ENCODE results near the gene WWC1.
"Not testable (repeated sequence)": the region's sequence is repeated elsewhere in the genome, so short reads cannot be mapped to it uniquely, and the experiment has no call there.

Gene WWC1

DNA sequence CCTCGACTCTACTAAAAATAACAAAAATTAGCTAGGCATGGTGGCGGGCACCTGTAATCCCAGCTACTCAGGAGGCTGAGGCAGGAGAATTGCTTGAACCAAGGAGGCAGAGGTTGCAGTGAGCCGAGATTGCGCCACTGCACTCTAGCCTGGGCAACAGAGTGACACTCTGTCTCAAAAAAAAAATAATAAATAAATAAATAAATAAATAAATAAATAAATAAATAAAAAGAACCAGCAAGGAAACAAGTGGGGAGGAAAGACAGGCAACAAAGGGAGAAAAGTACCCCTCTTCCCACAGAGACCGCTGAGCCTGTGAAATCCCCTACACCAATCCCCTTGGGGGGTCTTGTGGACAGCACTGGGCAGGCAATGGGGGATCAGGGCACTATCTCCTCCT is 4.6 kb upstream of the WWC1 start:
- not testable (repeated sequence) for DNase-seq

DNA sequence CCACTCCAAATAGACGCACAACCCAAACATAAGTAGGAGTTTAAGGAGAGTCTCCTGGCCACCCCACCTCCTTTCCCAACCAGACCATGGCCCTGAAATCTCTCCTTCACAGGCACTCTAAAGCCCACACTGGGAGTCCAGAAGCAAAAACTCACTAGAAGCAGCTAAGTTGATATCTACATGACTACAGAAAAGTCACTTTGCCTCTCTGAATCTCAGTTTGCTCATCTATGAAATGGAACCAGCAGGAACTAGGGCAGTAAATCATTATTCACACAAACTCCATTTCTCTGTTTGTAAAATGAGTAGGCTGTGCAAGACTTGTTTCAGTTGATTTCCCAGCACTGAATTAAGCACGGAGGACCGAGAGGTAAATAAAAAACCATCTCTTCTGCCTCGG is 4.1 kb upstream of the WWC1 start:
- DNase-seq: no peak

DNA sequence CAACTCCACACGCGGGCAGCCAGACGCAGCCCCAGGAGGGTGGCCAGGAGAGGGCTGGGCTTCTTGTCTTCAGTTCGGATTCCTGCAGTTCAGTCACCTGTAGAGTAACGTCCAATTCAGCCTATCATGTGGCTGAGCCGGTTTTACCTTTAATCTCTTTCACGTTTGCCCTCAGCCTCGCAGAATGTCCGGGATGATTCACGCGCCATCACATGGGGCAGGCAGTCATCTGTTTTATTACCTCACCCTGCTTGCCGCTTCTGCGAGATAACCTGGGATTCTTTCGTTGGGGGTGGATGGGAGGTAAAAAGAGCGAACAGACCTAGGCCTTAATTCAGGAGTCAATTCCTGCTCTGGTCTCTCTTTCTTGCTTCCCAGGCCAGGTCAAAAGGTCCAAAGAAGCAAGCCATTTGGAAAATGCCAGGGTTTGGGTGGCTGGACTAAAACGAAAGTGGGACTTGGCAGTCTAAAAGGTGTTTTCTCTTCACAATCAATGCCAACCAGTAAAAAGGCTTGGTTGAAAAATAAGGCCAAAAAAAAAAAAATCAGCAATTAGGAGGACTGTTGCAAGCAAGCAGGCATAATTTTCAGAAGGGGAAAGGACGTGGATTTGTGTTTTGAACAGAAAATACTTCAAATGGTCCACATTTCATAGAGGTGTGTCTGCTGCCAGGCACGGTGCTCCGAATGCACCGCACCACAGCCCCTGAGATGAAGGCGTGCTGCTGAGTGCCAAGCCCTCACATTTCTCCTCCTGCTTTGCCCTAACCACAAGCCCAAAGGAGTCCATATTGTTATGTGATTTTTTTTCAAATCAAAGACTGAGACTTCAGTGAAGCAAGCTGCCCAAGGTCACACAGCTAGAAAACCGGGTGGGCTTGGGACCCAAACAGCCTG is 2.8 kb upstream of the WWC1 start:
- no peak for DNase-seq

DNA sequence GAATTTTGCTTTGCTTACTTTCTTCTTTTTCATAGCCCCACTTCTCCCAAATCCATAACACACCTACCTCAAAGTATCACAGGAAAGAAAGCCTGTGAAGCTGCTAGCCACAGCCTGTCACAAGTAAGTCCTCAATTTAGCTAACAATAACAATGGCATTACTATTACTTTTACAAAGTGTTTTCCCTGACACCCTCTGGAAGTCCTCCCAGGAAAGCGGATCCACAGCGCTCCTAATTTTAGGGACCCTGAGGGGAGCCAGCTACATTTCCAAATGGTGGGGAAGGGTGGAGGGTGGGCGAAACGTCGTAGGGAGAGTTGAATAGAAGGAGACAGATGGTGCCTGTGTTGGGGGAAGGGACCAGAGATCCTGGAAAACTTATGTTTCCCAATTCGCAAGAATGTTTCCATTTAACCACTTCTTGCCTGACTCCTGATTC is 523 bp upstream of the WWC1 start:
- no peak for DNase-seq

DNA sequence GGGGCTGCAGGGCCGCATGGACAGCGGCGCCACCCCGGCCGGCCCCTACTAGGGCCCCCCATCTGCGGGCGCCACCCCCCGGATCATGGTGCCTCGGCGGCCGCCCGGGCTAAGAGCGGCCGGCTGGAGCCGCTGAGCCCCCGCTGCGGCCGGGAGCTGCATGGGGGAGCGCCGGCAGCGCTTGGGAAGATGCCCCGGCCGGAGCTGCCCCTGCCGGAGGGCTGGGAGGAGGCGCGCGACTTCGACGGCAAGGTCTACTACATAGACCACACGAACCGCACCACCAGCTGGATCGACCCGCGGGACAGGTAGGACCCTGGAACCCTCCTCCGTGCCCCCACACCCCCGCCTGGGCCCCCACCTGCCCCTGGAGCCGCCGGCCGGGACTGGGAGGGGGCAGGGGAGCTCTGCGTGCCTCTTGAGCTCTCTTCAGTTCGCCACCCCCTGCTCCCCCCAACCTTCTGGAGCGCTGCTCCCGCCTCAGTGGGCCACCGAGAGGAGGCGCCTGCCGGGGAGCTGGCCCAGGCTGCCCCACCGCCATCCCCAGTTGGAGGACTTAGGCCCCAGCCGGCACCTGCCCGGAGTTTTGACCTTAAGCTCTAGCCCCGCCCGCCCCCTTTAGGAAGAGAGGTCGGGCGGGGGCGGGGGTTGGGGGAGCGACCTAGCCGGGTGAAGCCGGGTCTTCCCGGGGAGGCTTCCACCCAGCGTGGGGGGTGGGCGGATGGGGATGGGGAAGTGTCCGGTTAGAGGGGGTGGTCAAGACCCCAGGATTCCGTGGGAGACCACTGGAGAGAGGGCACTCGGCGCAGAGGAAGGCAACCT is 730 bp downstream of the WWC1 start:
- DNase-seq: no peak

DNA sequence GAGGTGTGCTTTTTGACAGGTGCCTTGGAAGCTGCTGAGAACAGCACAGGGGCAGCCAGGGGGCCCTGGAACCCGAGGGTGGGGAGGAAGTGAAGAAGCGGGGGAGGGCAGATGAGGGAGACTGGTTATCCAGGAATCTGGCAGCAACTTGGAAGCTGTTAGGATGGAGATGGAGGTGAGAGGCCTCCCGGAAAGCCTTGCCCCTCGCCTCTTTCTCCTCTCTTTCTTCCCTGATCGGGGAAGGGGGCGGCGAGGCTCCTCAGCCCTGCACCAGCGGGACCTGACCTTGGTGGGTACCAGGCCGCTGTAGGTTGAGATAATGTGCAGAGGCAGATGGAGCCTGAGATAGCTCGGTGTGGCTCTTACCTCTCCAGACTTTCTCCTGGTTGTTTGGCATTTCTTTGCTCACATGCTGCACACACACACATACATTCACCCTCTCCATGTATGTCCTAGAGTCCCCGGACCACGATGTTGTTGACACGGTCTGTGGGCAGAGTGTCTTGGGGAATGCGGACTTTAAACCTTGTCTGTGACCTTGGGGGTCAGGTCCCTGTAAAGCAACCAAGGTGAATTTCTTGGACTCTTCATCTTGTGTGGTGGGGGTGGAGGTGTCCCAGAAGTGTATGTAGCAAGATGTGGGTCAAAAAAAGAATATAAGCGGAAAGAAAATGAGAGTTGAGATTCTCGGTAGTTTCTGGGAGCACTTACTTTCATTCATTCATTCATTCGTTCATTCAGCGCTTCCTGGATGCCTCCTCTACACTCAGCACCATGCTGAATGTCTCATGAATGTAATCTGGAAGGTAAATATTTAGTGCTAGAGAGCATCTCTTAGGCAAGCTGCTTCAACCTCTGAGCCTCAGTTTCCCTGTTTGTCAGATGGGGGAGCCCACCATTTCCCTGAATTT is 1.6 kb downstream of the WWC1 start:
- DNase-seq: no peak

DNA sequence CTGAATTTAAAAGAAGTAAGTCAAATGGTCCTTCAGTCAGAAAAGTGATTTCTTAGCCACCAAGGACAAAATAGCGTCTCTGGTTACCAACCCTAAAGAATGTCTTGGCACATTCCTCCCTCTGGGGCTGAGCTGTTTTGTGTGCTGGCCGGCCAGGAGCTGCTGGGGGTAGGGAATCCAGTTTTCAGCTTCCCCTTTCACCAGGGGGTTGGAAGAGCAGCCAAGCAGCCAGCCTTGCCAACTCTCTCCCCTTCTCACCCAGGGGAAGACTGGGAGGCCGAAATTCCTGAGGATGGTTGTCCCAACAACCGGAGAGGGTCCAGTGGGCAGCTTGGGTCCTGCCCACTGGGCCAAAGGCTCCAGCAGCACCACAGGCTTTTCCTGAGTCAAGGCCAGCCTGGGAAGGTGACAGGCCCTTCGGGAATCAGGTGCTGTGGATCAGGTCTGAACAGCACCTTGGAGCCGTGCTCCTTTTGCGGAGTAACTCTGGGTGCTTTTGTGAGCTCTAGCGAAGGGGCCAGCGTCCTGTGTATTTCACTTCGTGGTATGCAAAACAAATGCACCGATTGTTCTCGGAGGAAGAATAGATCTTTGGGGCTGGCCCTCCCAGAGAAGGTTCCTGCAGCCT is 4.2 kb downstream of the WWC1 start:
- no peak for DNase-seq

DNA sequence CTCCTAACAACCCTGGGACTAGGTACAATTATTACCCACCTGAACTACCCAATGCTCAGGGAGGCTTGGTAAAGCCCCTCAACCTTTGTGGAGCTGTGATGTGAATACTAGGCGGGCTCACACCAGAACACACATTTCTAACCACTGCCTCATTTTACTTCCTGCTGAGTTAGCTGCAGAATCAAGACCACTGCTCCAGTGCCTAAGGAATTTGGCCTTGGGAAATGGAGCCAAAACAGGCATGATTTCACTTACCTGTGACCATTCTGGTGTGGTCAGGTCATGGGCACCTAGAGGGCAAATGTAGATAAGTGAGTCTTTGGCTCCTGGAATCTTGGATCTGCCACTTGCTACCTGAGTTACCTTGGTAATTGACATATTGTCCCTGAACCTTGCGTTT is 5.2 kb downstream of the WWC1 start:
- no peak for DNase-seq

DNA sequence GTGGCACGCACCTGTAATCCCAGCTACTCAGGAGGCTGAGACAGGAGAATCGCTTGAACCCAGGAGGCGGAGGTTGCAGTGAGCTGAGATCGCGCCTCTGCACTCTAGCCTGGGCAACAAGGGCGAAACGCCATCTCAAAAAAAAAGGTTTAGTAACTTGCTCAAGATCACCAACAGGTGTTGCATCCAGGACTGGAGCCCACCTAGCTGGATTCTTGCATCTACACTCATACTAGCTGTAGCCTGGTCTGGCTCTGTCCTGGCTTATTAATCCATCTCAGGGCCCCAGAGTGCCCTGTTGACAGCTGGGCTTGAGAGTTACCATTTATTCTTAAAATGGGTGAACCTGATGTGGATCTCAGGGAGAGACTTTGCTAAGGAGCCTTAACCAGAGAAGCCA is 7.5 kb downstream of the WWC1 start:
- no peak for DNase-seq

DNA sequence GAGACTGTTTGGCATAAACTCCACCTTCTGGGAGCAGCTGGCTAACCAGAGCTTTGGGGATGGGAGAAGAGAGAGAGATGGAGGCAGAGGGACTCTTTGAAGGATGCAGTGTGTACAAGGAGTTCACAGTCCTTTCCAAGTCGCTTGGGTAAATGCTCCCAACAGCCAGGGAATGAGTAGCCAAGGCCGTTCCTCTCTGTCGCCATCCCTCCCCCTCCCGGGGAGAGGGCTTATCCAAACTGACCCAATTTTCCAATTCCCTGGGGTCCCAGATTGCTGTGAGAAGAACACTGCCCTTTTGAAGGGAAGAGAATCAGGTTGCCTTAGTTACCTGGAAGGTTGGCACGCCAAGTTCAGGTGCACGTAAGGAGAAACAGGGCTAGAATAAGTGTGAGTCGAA is 7.9 kb downstream of the WWC1 start:
- DNase-seq: no peak

DNA sequence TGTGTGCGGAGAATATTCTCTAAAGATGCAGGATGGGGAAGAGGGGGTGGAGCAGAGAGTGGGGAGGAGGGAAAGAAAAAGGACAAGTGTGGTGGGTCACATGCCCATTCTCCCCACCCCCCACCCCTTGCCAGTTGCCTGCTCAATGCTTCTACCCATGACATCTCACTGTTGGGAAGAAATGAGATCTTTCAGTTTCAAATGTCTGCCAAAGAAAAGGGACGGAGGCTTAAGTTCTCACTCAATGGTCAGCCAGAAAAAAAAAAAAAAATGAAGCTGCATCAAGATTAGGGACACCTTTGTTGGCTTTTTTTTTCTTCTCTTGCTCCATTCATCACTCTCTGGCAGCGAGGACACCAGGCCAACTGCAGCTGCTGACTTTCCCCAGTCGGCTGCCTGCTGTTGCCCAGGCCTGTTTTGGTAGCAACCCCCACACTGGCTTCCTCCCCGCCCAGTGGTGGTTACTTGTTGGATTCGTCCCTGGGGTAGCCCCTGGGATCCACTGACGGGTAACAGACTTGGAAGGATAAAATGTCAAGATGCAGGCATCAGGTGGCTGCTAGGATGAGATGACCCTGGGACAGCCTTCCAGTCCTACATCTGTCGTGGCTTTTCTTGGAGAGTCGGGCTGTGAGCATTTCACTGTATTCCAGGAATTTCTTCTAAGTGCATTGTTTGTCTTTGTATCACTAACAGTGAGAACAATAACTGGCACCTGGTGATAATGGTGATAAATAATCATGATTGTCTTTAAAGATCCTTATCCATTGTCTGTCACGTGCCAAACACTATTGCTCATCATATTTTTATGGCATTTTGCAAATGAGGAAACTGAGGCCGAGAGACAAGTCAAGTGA is 9.1 kb downstream of the WWC1 start:
- DNase-seq: no peak

DNA sequence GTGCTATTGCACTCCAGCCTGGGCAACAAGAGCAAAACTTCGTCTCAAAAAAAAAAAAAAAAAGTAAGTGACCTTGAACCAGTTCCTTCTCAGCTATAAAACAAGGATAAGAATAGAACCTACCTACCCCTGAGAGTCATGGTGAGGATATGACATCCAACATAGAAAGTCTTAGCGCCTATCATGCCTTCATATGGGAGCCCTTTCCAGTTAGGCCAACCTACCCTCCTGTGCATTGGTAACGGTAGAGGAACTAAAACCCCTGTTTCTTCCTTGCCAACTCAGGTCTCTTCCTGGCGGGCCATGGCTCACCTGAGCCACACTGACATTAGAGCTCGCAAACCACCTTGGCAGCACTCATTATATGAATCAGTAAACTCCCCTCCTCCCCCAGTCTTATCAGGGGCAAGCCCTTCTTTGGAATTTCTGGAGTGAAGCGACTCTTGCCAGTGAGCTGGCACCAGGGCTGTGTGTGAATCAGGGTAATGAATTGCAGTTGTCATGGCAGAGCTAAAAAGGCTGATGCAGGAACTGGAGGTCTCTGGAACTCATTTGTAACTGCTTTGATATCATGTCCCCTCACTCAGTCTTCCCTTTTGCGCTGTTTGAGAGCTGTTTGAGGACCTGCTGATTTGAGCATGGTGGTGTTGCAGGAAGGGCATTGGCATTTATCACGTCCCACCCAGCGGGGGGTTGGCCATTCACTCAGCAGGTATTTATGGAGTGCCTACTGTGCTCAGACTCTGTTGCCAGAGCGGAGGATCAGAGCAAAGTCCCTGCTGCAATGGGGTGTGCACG is 10.3 kb downstream of the WWC1 start:
- no peak for DNase-seq

DNA sequence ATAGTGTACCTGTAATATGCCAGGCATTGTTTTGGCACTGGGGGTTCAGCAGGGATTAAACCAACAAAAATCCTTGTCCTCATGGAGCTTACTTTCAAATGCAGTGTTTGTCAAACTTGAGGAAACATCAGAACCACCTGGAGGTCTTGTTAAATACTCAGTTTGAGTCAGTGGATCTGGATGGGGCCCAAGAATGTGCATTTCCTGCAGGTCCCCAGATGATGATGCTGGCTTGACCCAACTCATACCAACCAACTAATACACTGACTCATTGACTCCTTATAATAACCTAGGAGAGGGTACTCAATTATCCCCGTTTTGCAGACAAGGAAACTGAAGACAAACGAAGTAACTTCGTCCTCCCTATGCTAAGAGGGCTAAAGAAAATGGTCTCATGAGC is 11.3 kb downstream of the WWC1 start:
- DNase-seq: no peak

DNA sequence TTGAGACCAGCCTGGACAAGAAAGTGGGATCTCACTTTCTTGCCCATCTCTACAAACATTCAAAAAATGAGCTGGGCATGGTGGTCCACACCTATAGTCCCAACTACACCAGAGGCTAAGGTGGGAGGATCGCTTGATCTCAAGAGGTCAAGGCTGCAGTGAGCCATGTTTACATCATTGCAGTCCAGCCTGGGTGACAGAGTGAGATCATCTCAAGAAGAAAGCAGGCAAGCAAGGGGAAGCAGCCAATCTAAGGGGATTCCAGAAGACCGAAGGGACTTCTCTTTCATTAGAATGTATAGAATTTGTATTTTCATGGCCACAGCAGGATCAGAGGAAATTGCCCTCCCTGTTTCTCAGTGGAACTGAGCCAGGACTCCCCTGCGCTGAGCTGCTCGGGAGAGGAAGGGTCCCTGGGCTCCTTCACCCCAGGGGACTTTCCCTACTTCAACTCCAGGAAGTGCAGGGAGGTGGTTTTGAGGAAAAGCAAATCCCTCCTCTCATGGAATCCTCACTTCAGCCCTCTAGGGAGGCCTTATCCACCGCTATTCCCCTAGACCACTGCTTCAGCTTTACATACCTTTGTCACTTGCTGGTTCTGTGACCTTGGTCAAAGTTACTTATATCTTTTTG is 12.1 kb downstream of the WWC1 start:
- no peak for DNase-seq

DNA sequence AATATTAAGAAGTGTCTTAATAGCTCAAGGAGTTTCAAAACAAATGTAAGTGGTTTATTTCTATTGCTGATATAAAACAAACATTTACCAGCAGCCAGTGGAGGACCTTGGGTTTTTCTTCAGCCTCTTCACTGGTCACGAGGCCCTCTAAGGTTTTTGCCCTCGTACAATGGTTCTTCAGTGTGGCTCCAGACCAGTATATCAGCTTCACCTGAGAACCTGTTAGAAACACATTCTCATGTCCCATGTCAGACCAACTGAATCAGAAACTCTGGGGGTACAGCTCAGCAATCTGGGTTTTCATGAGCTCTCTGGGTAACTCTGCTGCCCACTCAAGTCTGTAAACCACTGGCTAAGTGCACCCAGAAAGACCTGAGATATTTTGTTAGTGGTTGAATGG is 12.9 kb downstream of the WWC1 start:
- no peak for DNase-seq

DNA sequence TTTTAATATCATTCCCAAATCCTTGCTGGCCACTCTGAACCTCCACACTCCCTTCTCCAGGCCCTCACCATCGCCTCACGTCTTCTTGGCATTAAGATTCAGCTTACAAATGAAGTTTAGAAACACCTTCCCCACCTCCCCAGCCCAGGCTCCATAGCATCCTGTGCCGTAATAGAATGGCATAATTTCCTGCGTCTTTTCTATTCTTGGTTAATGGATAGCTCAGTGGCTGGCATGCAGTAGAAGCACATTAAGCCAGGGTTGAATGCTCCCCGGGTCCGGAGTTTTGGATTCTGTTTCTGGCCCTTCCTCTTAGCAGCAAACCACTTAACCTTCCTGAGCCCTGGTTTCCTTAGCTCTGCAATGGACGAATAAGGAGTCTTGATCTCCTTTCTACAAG is 13.8 kb downstream of the WWC1 start:
- DNase-seq: no peak

DNA sequence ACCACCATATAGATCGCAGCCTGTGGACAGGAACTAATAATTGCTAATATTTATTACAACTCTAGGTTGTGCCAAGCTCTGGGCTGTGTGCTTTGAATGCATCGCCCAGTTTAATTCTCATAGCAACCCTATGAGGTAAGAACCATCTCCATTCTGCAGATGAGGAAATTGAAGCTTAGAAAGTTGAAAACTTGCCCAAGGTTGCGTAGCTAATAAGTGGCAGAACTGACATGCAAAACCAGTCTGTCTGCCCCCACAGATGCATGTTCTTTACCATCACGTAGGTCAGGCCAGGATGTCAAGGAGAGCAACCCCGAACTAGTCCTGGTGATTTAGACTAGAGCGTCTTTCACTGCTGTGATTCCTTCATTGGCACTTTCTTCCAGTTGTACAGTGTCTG is 15.6 kb downstream of the WWC1 start:
- DNase-seq: no peak

DNA sequence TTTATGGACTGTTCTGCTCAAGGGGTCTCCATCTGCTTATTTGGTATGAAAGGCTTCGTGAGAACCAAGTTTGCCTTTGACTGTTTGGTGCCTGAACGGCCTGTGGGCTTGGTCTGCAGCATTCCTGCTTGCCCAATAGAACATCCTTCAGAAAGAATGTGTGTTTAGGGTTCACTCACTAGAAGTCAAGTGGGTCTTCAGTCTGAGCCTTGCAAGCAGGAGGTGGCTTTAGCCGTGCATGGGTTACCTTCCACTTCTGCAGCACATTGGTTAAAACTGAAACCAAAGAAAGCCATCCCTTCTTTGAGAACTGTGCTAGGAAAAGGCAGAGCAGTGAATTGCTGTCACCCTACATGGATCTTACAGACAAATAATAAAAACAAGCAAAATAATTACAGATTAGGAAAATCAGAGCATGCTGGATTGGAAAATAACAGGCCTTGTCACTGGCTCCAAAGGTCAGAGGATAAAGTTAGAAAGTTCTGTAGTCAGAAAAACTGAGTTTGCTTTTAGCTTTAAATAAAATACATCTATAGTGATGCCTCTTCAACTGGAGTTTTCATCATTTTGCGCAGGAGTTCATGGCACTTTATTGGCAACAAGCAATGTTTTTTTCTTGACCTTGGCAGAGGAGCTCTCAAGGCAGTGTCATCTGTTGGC is 16.6 kb downstream of the WWC1 start:
- DNase-seq: no peak

DNA sequence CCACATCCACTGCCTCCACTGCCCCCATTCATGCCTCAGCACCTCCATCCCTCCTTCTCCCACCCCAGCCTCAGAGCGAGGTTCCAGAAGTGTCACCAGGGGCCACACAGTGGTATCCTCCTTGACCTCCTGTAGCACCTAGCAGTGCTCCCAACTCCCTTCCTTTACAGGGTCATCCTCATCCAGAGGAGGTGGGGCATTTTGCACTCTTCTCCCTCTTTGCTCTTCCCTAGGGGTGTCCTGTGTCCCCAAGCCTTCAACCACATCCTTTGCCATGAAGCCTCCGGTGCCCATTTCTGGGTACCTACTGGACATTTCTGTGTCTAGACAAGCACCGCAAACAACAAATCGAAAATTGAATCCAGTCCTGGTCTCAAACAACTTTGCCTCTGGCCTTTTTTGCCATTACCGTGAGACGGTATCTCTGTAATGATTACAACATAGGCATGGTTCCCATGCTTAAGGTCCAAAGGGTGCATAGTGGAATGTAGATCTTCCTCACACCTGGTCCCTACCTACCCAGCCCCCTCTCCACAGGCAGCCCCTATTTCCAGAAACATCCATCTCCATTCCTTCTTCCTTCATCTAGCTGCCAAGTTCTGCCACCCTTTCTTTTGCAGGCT is 17.6 kb downstream of the WWC1 start:
- no peak for DNase-seq
